ENCODE results near the gene METTL22. TPM values are rescaled to one million over a fixed set of nuclear protein-coding genes. Genes with fewer than 3 reads are reported as not detected.

METTL22 gene
- total RNA-seq, 1 donor from 2014 or later: 41.1 TPM

- no peak overlapping the region for H3K4me3 ChIP-seq
- no peak overlapping the region for H3K4me2 ChIP-seq
- no peak overlapping the region for H3K4me3 Mint-ChIP-seq
- no peaks in the 10 kb centered on the region for H3K9me3 Mint-ChIP-seq
- no peaks in the 10 kb centered on the region for H3K36me3 Mint-ChIP-seq
- no peak overlapping the region for H3K27ac ChIP-seq
- H4K20me1 ChIP-seq (ENCODE audit: low read depth): no peaks in the 10 kb centered on the region
- H3K4me1 ChIP-seq: no peaks in the 10 kb centered on the region
- no peak overlapping the region for H3K9ac ChIP-seq
- no peak overlapping the region for H2AFZ ChIP-seq (replicated peaks)
- no peaks in the 10 kb centered on the region for H3F3A ChIP-seq (ENCODE audit: low read depth)
- H3K4me1 Mint-ChIP-seq: peaks cover 13% of the 10 kb centered on the region
- no peak for DNase-seq (ENCODE audit: low spot score)
- no peaks in the 10 kb centered on the region for H3K36me3 ChIP-seq
- no peaks in the 10 kb centered on the region for H3K27me3 ChIP-seq
- TF ChIP-seq, protein P1, sequence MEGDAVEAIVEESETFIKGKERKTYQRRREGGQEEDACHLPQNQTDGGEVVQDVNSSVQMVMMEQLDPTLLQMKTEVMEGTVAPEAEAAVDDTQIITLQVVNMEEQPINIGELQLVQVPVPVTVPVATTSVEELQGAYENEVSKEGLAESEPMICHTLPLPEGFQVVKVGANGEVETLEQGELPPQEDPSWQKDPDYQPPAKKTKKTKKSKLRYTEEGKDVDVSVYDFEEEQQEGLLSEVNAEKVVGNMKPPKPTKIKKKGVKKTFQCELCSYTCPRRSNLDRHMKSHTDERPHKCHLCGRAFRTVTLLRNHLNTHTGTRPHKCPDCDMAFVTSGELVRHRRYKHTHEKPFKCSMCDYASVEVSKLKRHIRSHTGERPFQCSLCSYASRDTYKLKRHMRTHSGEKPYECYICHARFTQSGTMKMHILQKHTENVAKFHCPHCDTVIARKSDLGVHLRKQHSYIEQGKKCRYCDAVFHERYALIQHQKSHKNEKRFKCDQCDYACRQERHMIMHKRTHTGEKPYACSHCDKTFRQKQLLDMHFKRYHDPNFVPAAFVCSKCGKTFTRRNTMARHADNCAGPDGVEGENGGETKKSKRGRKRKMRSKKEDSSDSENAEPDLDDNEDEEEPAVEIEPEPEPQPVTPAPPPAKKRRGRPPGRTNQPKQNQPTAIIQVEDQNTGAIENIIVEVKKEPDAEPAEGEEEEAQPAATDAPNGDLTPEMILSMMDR (IDR thresholded peaks at IDR 0.05): no peak
- no peaks in the 10 kb centered on the region for H3K9me3 ChIP-seq (ENCODE audit: low read depth)
- H3K27ac Mint-ChIP-seq: peak overlapping the region; percentile 39
- peaks cover 22% of the 10 kb centered on the region for H3K27me3 Mint-ChIP-seq (ENCODE audit: insufficient read depth, low read depth)
- no peaks in the 10 kb centered on the region for H3K79me2 ChIP-seq (ENCODE audit: low read depth)
Observed at GRCh38 chr16:8579559-8579958, 41.9 kb upstream of the METTL22 start.

DNA sequence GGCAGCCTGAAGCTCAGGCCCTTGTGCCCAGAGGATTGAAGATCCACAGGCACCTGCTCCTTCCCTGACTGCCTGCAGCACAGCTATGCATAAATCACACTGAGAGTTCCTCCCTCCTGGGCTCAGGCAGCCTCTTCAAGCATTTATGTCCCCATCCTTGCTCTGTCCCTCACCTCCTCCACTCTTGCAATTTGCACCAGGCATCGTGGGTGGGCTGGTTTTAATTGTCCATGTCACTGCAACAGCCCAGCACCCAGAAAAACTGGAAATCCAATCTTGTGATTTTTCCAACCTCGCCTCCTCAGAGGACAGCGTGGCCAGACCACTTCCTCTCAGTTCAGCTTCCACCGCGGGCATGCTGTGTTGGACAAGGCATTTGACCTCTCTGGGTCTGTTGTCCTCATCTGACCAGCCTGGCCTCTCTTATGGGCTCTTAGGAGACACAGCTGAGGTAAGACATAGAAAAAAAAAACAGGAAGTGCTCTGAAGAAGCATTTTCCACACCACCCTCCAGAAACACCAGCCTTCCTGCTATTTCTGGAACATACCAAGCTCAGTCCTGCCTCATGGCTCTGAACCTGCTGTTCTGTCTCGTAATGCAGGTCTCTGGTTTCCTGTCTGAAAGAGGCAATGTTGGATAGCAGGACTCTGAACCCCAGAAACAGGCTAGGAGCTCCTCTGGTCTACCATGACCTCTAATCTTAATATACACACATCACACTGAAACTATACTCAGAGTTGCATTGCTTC is 39.5 kb upstream of the METTL22 start:
- DNase-seq (ENCODE audit: low spot score): no peak
- Mint-ChIP-seq H3K36me3 (no peaks in the 10 kb centered on the region), H3K4me3 (peak overlapping the region; percentile 52), H3K9me3 (no peaks in the 10 kb centered on the region), H3K4me1 (peaks cover 13% of the 10 kb centered on the region), H3K27ac (no peak overlapping the region), H3K27me3 (ENCODE audit: insufficient read depth, low read depth) (peaks cover 20% of the 10 kb centered on the region)
- H3K4me3 ChIP-seq: no peak overlapping the region
- H3K9ac ChIP-seq: no peak overlapping the region
- no peak overlapping the region for H3K4me2 ChIP-seq
- no peaks in the 10 kb centered on the region for H3F3A ChIP-seq (ENCODE audit: low read depth)
- H3K9me3 ChIP-seq (ENCODE audit: low read depth): no peaks in the 10 kb centered on the region
- H3K79me2 ChIP-seq (ENCODE audit: low read depth): no peaks in the 10 kb centered on the region
- no peaks in the 10 kb centered on the region for H4K20me1 ChIP-seq (ENCODE audit: low read depth)
- H3K36me3 ChIP-seq: no peaks in the 10 kb centered on the region
- no peak overlapping the region for H2AFZ ChIP-seq (replicated peaks)
- H3K27ac ChIP-seq: no peak overlapping the region
- H3K4me1 ChIP-seq: no peaks in the 10 kb centered on the region
- TF ChIP-seq, protein P1 (IDR thresholded peaks at IDR 0.05): no peak
- no peak for TF ChIP-seq EZH2phosphoT487 (IDR thresholded peaks at IDR 0.05)
- TF ChIP-seq EZH2 (IDR thresholded peaks at IDR 0.05): no peak
- H3K27me3 ChIP-seq: no peaks in the 10 kb centered on the region

- H3K4me3 ChIP-seq: no peak overlapping the region
- peaks cover under 1% of the 10 kb centered on the region for H3K4me1 ChIP-seq
- no peaks in the 10 kb centered on the region for H3K79me2 ChIP-seq (ENCODE audit: low read depth)
- peaks cover 8% of the 10 kb centered on the region for H3K27me3 ChIP-seq
- H3K9ac ChIP-seq: no peak overlapping the region
- Mint-ChIP-seq H3K4me3 (no peak overlapping the region), H3K9me3 (no peaks in the 10 kb centered on the region), H3K36me3 (no peaks in the 10 kb centered on the region), H3K27ac (no peak overlapping the region), H3K4me1 (peaks cover 10% of the 10 kb centered on the region), H3K27me3 (ENCODE audit: insufficient read depth, low read depth) (peaks cover 29% of the 10 kb centered on the region)
- no peak overlapping the region for H2AFZ ChIP-seq (replicated peaks)
- TF ChIP-seq EZH2 (IDR thresholded peaks at IDR 0.05) (no peak), EZH2phosphoT487 (IDR thresholded peaks at IDR 0.05) (no peak)
- TF ChIP-seq, protein P1 (IDR thresholded peaks at IDR 0.05): no peak
- no peak overlapping the region for H3K27ac ChIP-seq
- no peak overlapping the region for H3K4me2 ChIP-seq
- no peaks in the 10 kb centered on the region for H3K9me3 ChIP-seq (ENCODE audit: low read depth)
- no peaks in the 10 kb centered on the region for H3K36me3 ChIP-seq
- no peak for DNase-seq (ENCODE audit: low spot score)
- no peaks in the 10 kb centered on the region for H4K20me1 ChIP-seq (ENCODE audit: low read depth)
- H3F3A ChIP-seq (ENCODE audit: low read depth): peaks cover 1% of the 10 kb centered on the region
Observed at GRCh38 chr16:8583199-8583598, 38.3 kb upstream of the METTL22 start.
